ENCODE data around the gene ELAC1.

The ELAC1 gene

DNA sequence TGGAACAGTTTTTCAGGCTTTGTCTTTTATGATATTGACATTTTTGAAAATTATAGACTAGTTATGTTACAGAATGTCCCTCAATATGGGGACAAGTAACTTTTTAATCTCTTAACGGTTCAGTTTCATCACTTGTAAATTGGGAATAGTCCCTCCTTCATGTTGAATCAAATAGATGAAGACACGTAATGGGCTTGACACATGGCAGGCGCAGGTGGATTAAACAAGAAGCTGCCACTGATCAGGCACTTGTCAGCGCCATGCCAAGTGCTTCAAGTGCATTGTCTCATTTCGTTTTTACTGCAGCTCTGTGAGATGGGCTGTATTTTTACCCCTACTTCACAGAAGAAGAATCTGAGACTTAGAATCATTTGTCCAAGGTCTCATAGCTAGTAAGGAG lies 52.7 kb downstream of the ELAC1 start:
- DNase-seq (ENCODE audit: low spot score): no peak

GRCh38 chr18:51021226-51021965 lies 53.6 kb downstream of the ELAC1 start:
- no peak for DNase-seq (ENCODE audit: low spot score)

- DNase-seq (ENCODE audit: low spot score): no peak
These were observed 57.7 kb downstream of the ELAC1 start for GRCh38 chr18:51025512-51025911.

DNA sequence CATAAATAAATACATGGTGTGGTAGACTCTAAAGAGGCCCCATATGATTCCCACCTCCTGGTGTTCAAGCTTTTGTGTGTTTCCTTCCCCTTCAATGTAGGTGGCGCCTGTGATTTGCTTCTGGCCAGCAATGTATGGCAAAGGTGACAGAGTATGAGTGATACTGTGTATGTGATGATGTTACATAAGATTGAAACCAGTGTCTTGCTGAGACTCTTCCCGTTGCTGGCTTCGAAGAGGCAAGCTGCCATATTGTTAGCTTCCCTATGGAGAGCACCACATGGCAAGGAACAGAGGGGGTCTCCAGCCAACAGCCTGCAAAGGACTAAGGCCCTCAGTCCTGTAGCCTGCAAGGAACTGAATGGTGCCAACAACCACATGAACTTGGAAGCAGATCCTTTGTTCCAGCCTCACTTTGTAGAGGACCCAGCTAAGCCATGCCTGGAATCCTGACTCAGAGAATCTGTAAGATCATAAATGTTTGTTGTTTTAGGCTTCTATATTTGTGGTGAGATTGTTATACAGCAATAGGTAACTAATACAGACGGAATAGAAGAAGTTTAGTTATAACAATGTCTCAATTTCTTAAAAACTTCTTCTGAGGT lies 60.5 kb downstream of the ELAC1 start:
- DNase-seq (ENCODE audit: low spot score): peak; percentile 53

- no peak for DNase-seq (ENCODE audit: low spot score)
These were observed 61.5 kb downstream of the ELAC1 start for GRCh38 chr18:51029378-51029693.

GRCh38 chr18:51029694-51030536 lies 62.1 kb downstream of the ELAC1 start, which contains the start of gene SMAD4:
SMAD4 (plus strand) TSS chr18:51030213; CDS start chr18:51047047, 16,834 bp downstream.
- DNase-seq (ENCODE audit: low spot score): peak; percentile 95

- DNase-seq (ENCODE audit: low spot score): peak; percentile 68
These were observed 62.9 kb downstream of the ELAC1 start for GRCh38 chr18:51030537-51031258.

DNA sequence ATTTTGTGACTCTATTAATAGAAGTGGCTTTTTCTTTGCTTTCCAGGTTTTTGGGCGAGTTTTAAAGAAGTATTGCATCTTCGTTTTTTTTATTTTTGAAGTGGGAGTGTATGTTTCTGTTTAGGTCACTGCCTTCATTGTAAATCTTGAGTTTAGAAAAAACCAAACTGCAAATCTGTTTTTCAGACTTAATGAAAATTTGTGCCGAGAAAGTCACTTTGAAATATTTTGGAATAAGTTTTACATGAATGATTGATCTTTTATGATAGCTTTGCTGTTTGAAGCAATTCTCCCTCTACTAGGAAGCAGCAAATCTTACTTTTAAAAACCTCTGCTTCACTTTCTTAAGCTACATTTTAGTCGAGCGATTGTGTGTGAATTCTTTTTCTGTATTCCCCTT lies 64.4 kb downstream of the ELAC1 start:
- DNase-seq (ENCODE audit: low spot score): no peak

- no peak for DNase-seq (ENCODE audit: low spot score)
These were observed 69.4 kb downstream of the ELAC1 start for GRCh38 chr18:51037230-51037629.

All from hematopoietic multipotent progenitor cell treated with erythropoietin and hydrocortisone succinate and interleukin-3 and kit ligand, for 17 days (in vitro differentiated cells).